ENCODE results near the gene SHKBP1.

The SHKBP1 gene

GRCh38 chr19:40599902-40600569, 23.4 kb downstream of the SHKBP1 start:
- DNase-seq (ENCODE audit: extremely low read depth in 1 of 2, low read depth in 1 of 2), result no peak

- DNase-seq (ENCODE audit: extremely low read depth in 1 of 2, low read depth in 1 of 2), result no peak
These were observed 24.0 kb downstream of the SHKBP1 start for GRCh38 chr19:40600570-40601133.

GRCh38 chr19:40601134-40601974, 24.7 kb downstream of the SHKBP1 start, which contains the start of gene LTBP4:
LTBP4 (plus strand) TSS chr19:40601369; CDS start chr19:40601388, 19 bp downstream.
- no peak for DNase-seq (ENCODE audit: extremely low read depth in 1 of 2, low read depth in 1 of 2)

- no peak for DNase-seq (ENCODE audit: extremely low read depth in 1 of 2, low read depth in 1 of 2)
These were observed 26.4 kb downstream of the SHKBP1 start for GRCh38 chr19:40603071-40603388.

- DNase-seq (ENCODE audit: extremely low read depth in 1 of 2, low read depth in 1 of 2), result peak; percentile 89 to 90
These were observed 26.9 kb downstream of the SHKBP1 start for GRCh38 chr19:40603389-40604170.

- DNase-seq (ENCODE audit: extremely low read depth in 1 of 2, low read depth in 1 of 2), result no peak
These were observed 27.5 kb downstream of the SHKBP1 start for GRCh38 chr19:40604171-40604646.

GRCh38 chr19:40604647-40605215, 28.1 kb downstream of the SHKBP1 start:
- DNase-seq (ENCODE audit: extremely low read depth in 1 of 2, low read depth in 1 of 2), result no peak

GRCh38 chr19:40605216-40605971, 28.7 kb downstream of the SHKBP1 start:
- DNase-seq (ENCODE audit: extremely low read depth in 1 of 2, low read depth in 1 of 2), result peak; percentile 37 to 54

GRCh38 chr19:40607311-40608239, 30.9 kb downstream of the SHKBP1 start:
- DNase-seq (ENCODE audit: extremely low read depth in 1 of 2, low read depth in 1 of 2), result no peak

- DNase-seq (ENCODE audit: extremely low read depth in 1 of 2, low read depth in 1 of 2), result no peak
These were observed 31.6 kb downstream of the SHKBP1 start for GRCh38 chr19:40608240-40608621.

GRCh38 chr19:40608957-40609356, 32.3 kb downstream of the SHKBP1 start:
- DNase-seq (ENCODE audit: extremely low read depth in 1 of 2, low read depth in 1 of 2), result no peak

GRCh38 chr19:40609561-40610395, 33.1 kb downstream of the SHKBP1 start:
- DNase-seq (ENCODE audit: extremely low read depth in 1 of 2, low read depth in 1 of 2), result peak; percentile 66 to 75

GRCh38 chr19:40610396-40611064, 33.9 kb downstream of the SHKBP1 start:
- DNase-seq (ENCODE audit: extremely low read depth in 1 of 2, low read depth in 1 of 2), result no peak

GRCh38 chr19:40611096-40611495, 34.4 kb downstream of the SHKBP1 start:
- no peak for DNase-seq (ENCODE audit: extremely low read depth in 1 of 2, low read depth in 1 of 2)

GRCh38 chr19:40611900-40612698, 35.4 kb downstream of the SHKBP1 start:
- DNase-seq (ENCODE audit: extremely low read depth in 1 of 2, low read depth in 1 of 2), result no peak

- peak in 1 of 2 donors; percentile 54 for DNase-seq (ENCODE audit: extremely low read depth in 1 of 2, low read depth in 1 of 2)
These were observed 36.4 kb downstream of the SHKBP1 start for GRCh38 chr19:40612831-40613689.
